Activated CD8-positive, alpha-beta T cell treated with anti-CD3 and anti-CD28 coated beads, Interleukin-2, amount 10 ng/mL, durations not matched to agents 7 days and 5 days (primary cell): Measurements from ENCODE around the gene ANLN. TPM values are rescaled to one million over a fixed set of nuclear protein-coding genes. Genes with fewer than 3 reads are reported as not detected.
"Not testable (repeated sequence)": the region's sequence is repeated elsewhere in the genome, so short reads cannot be mapped to it uniquely, and the experiment has no call there.

Experiments used
- ATAC-seq: fragments of 150-1000 bp; cut with Tn5 transposase; one replicate; pipeline ENCODE4 v1.10.0; 2021; ENCODE audit warnings: moderate library complexity
- CTCF ChIA-PET: fragments of 350-600 bp; sonication (Branson Sonifier 250); formaldehyde crosslinking; loops from one replicate; lab custom pipeline; 2021; ENCODE audit warnings: antibody characterized with exemption; lab: Charles Lee
- POLR2A ChIA-PET: fragments of 350-600 bp; sonication (Branson Sonifier 250); formaldehyde crosslinking; loops from one replicate; lab custom pipeline; 2021; ENCODE audit warnings: antibody characterized with exemption; lab: Charles Lee
- DNase-seq: peaks from one replicate; pipeline ENCODE4 v3.0.0-alpha.2; 2020
- H3K27ac Mint-ChIP-seq: one replicate; pipeline ENCODE4 v1.8.0; 2021; ENCODE audit warnings: mild to moderate bottlenecking, mixed read lengths
- H3K27me3 Mint-ChIP-seq: one replicate; pipeline ENCODE4 v1.8.0; 2021; ENCODE audit warnings: low read depth, mixed read lengths
- H3K36me3 Mint-ChIP-seq: one replicate; pipeline ENCODE4 v1.8.0; 2021; ENCODE audit warnings: low read depth, mixed read lengths
- H3K4me1 Mint-ChIP-seq: one replicate; pipeline ENCODE4 v1.8.0; 2021; ENCODE audit warnings: low read depth, mixed read lengths
- H3K4me3 Mint-ChIP-seq: one replicate; pipeline ENCODE4 v1.8.0; 2021; ENCODE audit warnings: mild to moderate bottlenecking, mixed read lengths
- H3K9me3 Mint-ChIP-seq: one replicate; pipeline ENCODE4 v1.8.0; 2022; ENCODE audit warnings: mixed read lengths; ENCODE audit not compliant: insufficient read depth
- total RNA-seq, 2 experiments: library from RNA; stranded (reverse); gene quantifications; one replicate each; pipeline ENCODE4 v1.2.3, GENCODE V29; 2021

The ANLN gene
- total RNA-seq, 2 experiments from 2014 or later, result 80.8 to 83.3 TPM

DNA sequence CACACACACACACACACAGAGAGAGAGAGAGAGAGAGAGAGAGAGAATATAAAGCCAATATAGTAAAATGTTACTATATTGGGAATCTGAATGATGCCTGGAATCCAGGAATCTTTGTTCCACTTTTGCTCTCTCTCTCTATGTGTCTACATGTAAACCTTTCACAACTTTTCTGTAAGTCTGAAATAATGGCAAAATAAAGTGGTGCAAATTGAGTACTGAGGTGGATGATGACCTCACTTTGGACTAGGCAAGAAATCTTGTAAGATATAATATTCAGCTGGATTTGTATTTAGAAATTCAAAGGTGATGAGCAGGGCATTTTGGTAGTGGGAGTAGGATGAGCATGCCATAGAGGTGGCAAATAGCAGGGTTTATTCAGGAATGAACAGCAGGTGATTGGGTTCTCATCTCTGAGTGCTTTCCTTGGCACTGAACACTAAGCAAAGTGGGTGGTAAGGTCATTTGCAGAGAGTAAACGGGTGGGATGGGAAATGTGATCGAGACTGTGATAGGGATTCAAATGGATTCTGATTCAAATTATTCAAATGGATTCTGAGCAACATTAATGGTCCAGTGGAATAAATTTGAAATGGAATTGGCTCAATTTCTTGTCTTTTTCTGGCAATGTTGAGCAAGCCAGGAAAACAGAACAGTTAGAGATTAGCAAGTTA is 9.7 kb upstream of the ANLN start:
- ATAC-seq, result no peak
- Mint-ChIP-seq H3K27ac (no peak overlapping the region), H3K27me3 (peaks cover 10% of the 10 kb centered on the region), H3K4me3 (no peak overlapping the region), H3K36me3 (peaks cover 4% of the 10 kb centered on the region), H3K4me1 (peaks cover 17% of the 10 kb centered on the region), H3K9me3 (peaks cover 5% of the 10 kb centered on the region)
- DNase-seq, result no peak
- ChIA-PET POLR2A (no interaction called here), CTCF (interaction anchor here (1.8 kb wide), 1 partner anchor 10 kb away, joined by 5 read pairs; no protein-coding TSS in a partner anchor)

DNA sequence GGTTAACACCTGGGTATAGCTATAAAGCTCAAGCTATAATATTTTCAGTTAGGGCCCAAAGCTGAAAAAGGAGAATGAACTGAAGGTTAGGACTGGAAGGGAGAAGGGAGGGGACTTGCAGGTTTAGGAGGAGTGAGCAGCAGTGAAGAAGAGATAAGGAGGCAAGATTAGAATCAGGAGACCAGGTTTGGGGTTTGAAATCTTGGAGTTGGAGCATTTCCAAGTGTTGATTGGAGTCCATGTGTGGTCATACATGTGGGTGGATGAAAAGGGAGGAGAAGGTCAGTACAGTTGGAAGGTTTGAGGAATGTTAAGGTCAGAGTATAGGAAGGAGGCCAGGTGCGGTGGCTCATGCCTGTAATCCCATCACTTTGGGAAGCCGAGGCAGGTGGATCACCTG is 8.6 kb upstream of the ANLN start:
- CTCF ChIA-PET, result interaction anchor here (1.8 kb wide), 1 partner anchor 11 kb away, joined by 5 read pairs; no protein-coding TSS in a partner anchor
- no peak overlapping the region for H3K4me3 Mint-ChIP-seq
- POLR2A ChIA-PET, result no interaction called here
- peaks cover 4% of the 10 kb centered on the region for H3K36me3 Mint-ChIP-seq
- peaks cover 17% of the 10 kb centered on the region for H3K4me1 Mint-ChIP-seq
- H3K27ac Mint-ChIP-seq, result no peak overlapping the region
- DNase-seq, result no peak
- H3K27me3 Mint-ChIP-seq, result peaks cover 6% of the 10 kb centered on the region
- ATAC-seq, result no peak
- peaks cover 5% of the 10 kb centered on the region for H3K9me3 Mint-ChIP-seq

DNA sequence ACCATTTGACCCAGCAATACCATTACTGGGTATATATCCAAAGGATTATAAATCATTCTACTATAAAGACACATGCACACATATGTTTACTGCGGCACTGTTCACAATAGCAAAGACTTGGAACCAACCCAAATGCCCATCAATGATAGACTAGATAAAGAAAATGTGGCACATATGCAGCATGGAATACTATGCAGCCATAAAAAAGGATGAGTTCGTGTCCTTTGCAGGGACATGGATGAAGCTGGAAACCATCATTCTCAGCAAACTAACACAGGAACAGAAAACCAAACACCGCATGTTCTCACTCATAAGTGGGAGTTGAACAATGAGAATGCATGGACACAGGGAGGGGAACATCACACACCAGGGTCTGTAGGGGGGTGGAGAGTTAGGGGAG is 6.4 kb upstream of the ANLN start:
- H3K4me3 Mint-ChIP-seq, H3K27me3 Mint-ChIP-seq, DNase-seq, H3K9me3 Mint-ChIP-seq, ATAC-seq, POLR2A ChIA-PET, H3K36me3 Mint-ChIP-seq, H3K27ac Mint-ChIP-seq: not testable (repeated sequence)
- peaks cover 10% of the 10 kb centered on the region for H3K4me1 Mint-ChIP-seq
- CTCF ChIA-PET, result interaction anchor here (1.4 kb wide), 1 partner anchor 16 kb away, joined by 4 read pairs; a partner anchor contains a TSS

DNA sequence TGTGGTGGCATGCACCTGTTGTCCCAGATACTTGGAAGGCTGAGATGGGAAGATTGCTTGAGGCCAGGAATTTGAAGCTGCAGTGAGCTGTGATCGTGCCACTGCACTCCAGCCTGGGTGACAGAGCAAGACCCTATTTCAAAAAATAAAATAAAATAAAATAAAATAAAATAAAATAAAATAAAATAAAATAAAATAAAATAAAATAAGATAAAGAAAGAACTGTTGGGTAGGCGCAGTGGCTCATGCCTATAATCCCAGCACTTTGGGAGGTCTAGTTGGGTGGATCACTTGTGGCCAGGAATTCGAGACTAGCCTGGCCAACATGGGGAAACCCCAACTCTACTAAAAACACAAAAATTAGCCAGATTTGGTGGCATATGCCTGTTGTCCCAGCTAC is 4.0 kb upstream of the ANLN start:
- ATAC-seq, POLR2A ChIA-PET: not testable (repeated sequence)

DNA sequence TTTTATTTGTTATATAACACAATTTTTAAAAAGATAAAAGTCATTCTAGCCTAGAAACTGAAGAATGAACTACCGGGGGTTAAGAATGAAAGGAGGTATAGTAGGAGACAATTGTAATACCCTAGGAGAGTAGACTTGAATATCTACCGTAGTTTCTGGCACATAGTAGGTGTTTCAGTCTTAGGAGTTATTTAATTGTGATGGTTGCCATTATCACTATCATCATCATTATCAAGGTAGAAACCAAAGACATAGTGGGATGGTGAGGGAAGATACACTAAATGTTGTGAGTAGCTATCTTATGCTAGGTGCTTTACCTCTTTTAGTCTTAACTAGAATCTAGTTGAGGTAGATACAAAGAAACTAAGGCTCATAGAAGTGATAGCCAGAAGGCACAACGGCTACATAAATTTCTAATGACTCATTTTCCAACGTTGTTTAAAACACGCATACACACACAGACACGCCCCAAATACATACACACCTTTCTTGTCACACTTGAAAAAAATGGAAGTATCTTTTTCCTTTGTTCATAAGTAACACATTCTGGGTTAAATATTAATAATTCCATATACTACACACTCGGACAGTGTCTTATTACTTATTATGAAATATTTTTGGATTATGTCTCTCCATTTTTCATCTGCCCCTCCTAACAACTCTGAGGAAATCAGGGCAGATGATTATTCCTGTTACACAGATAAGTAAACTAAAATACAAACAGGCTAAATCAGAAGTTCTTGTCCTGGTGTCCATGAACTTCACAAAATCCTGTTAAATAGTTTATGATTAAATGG is 2.0 kb upstream of the ANLN start:
- Mint-ChIP-seq H3K4me1 (peaks cover 22% of the 10 kb centered on the region), H3K4me3 (no peak overlapping the region), H3K27ac (no peak overlapping the region), H3K27me3 (peaks cover 5% of the 10 kb centered on the region), H3K36me3 (peaks cover 20% of the 10 kb centered on the region), H3K9me3 (no peaks in the 10 kb centered on the region)
- POLR2A ChIA-PET, result interaction anchor here (0.6 kb wide), 1 partner anchor 870 kb away, joined by 4 read pairs; no protein-coding TSS in a partner anchor
- ATAC-seq, result no peak
- CTCF ChIA-PET, result interaction anchor here (2.5 kb wide), 1 partner anchor 21 kb away, joined by 12 read pairs; a partner anchor contains a TSS
- no peak for DNase-seq

More for the DNA sequence above, 4.0 kb upstream of the ANLN start:
- CTCF ChIA-PET, H3K9me3 Mint-ChIP-seq, H3K36me3 Mint-ChIP-seq, H3K4me3 Mint-ChIP-seq, H3K27me3 Mint-ChIP-seq, H3K4me1 Mint-ChIP-seq, H3K27ac Mint-ChIP-seq, DNase-seq: not testable (repeated sequence)

DNA sequence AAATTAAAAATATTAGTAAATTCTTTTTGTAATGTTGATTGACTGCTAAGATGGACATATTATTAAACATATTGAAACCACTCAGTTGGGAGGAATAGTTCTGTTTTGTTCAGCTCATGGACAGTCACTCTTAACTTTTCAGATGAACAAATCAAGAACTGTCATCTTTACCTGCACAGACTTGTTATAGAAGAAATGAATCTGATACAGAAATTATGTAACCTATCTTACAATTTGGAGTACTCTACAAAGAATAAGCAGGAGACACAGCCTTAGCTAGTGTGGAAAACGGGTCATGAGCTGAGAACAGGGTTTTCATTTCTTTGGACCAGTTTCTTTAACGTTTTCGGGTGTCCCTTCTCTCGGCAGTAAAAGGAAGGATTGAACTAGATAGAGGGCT is 1.2 kb upstream of the ANLN start:
- ATAC-seq (no peak), DNase-seq (no peak)
- Mint-ChIP-seq H3K9me3 (no peaks in the 10 kb centered on the region), H3K27me3 (peaks cover 5% of the 10 kb centered on the region), H3K27ac (no peak overlapping the region), H3K36me3 (peaks cover 27% of the 10 kb centered on the region), H3K4me3 (peak overlapping the region; percentile 65), H3K4me1 (peaks cover 27% of the 10 kb centered on the region)
- ChIA-PET CTCF (interaction anchor here (1.0 to 2.5 kb wide), 3 partner anchors 10 to 336 kb away, joined by 3 to 12 read pairs (median 4); partner anchors contain the start of gene AOAH), POLR2A (interaction anchor here (0.9 to 1.1 kb wide), 2 partner anchors 25 to 297 kb away, joined by 3 read pairs; no protein-coding TSS in a partner anchor)

DNA sequence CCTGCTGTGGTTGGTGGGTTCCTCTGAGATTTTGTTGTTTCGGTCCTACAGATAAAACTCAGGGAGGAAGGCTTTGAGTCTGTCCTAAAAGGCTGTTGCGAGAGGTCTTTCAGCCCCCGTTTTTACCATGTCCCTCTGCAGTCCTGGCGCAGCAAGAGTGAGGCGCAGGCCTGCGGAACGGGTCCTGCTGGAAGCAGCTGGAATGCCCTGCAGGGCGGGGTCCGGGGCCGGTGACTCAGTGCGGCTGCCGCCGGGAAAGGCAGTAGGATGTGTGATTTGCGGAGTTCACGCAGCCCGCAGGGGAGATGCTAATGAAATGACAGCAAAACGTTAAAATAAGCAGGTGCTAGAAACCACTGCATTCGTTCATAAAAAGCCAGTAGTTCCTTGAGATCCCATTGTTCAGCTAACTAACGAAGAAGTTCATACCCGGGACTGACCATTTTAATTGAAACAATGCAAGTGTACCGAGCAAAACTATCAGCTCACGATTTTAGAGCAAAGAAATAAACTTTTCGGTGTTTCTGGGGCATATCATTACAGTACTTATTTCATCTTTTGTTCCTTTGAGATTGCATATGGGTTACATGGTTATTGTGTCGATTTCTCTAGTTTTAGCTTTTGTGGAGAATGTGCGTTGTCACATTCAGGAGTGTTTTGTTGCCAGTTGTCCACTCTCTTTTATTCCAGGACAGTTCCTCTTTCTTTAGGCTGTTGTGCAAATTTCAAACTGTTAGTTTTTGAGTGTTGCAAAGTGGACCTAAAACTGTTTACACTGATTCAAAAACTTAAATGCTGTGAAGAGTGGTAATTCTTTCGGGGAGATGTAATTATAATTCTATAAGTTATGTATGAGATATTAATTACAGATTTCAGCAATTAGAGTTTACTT is 783 bp downstream of the ANLN start:
- Mint-ChIP-seq H3K4me3 (peak overlapping the region; percentile 87), H3K4me1 (peaks cover 40% of the 10 kb centered on the region), H3K9me3 (peaks cover 11% of the 10 kb centered on the region), H3K27ac (peak overlapping the region; percentile 87), H3K27me3 (peaks cover 5% of the 10 kb centered on the region), H3K36me3 (peaks cover 46% of the 10 kb centered on the region)
- peak; percentile 68 for DNase-seq
- ChIA-PET CTCF (interaction anchor here (1.2 kb wide), 1 partner anchor 24 kb away, joined by 12 read pairs; a partner anchor contains a TSS), POLR2A (interaction anchor here (0.9 to 1.8 kb wide), 4 partner anchors 10 to 590 kb away, joined by 4 to 7 read pairs (median 4); partner anchors contain the start of gene SEPTIN7)
- ATAC-seq, result peak; percentile 60

DNA sequence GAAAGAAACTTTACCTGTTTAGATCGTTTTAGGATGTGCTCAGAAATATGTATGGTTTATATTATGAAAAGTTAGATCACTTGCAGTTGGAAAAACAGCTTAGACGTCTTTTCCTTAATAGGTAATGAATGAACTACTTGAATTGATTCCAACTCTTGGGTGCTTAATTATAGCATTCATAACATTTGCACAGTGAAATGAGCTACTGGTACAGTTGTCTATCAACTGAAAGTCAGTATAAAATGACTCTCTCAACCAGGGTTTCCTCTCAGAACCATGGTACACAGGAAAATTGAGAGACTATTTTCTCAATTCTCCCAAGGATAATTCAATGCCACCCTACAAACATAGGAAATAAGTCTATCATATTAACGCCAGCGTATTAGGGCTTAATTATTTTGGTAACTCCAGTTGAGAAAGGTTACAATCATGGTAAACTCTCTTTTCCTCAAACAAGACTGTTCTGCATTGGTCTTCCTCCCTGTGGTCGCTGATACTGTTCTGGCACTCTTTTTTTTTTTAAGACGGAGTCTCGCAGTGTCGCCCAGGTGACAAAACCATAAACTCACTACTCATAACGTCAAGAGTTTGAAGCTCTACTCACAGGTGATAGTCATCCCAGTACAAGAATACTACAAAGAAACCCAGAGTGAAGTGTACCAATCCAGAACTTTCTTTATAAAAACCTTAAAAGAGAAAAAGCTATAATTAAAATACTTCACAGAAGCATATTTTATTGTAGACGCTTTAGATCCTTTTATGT is 2.0 kb downstream of the ANLN start:
- ChIA-PET POLR2A (interaction anchor here (1.6 to 1.8 kb wide), 2 partner anchors 9 to 25 kb away, joined by 4 to 7 read pairs; a partner anchor contains a TSS), CTCF (interaction anchor here (1.1 to 3.9 kb wide), 4 partner anchors 9 to 27 kb away, joined by 4 to 26 read pairs (median 4); a partner anchor contains a TSS)
- ATAC-seq (peak; percentile 43), DNase-seq (peak; percentile 37)
- Mint-ChIP-seq H3K9me3 (peaks cover 14% of the 10 kb centered on the region), H3K27me3 (peaks cover 5% of the 10 kb centered on the region), H3K4me3 (peak overlapping the region; percentile 87), H3K4me1 (peaks cover 48% of the 10 kb centered on the region), H3K36me3 (peaks cover 56% of the 10 kb centered on the region), H3K27ac (peak overlapping the region; percentile 57)

DNA sequence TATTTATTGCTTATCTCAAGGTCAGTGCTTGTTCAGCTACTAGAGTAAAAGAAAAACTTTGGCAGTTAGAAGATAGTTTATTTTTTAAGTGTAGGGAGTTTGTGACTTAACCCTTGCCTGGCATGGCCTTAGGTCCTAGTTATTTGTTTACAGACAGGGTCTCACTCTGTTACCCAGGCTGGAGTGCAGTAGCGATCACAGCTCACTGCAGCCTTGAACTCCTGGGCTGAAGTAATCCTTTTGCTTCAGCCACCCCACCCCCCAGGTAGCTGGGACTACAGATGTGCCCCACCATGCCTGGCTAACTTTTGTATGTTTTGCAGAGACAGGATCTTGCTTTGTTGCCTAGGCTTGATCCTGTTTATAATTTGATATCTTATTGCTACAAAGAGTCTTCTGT is 4.2 kb downstream of the ANLN start:
- Mint-ChIP-seq H3K27me3 (no peaks in the 10 kb centered on the region), H3K4me1 (peaks cover 43% of the 10 kb centered on the region), H3K36me3 (peaks cover 75% of the 10 kb centered on the region), H3K27ac (no peak overlapping the region), H3K4me3 (no peak overlapping the region), H3K9me3 (peaks cover 14% of the 10 kb centered on the region)
- CTCF ChIA-PET, result interaction anchor here (0.7 to 3.9 kb wide), 3 partner anchors 27 to 75 kb away, joined by 3 to 26 read pairs (median 4); a partner anchor contains a TSS
- ATAC-seq (no peak), DNase-seq (no peak)
- POLR2A ChIA-PET, result interaction anchor here (1.0 kb wide), 1 partner anchor 48 kb away, joined by 3 read pairs; no protein-coding TSS in a partner anchor

DNA sequence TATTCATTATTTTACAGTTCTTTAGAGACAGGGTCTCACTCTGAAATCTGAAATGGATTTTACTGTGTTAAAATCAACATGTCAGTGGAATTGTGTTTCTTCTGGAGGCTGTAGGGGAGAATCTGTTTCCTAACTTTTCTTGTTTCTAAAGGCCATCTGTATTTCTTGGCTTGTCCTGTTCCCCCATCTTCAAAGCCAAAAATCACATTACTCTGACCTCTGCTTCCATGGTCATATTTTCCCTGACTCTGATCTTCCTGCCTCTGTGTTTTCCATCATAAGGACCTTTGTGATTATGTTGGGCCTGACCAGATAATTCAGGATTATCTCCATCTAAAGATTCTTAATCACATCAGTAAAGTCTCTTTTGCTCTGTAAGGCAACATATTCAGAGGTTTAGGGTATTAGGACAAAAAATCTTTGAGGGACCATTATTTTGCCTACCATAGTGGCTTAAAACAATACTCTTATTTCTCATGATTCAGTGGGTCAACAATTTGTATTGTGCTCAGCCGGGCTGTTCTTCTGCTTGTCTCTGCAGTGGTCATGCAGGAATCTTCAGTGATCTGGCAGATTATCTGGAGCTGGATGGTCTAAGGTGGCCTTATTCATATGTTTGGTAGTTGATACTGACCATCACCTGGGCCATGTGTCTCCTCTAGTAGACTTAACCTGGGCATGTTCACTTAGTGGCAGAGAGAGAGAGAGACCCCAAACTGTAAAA is 5.7 kb downstream of the ANLN start:
- ChIA-PET POLR2A (no interaction called here), CTCF (interaction anchor here (0.9 to 3.9 kb wide), 2 partner anchors 14 to 28 kb away, joined by 3 to 26 read pairs; a partner anchor contains a TSS)
- ATAC-seq, result no peak
- Mint-ChIP-seq H3K4me1 (peaks cover 43% of the 10 kb centered on the region), H3K27ac (no peak overlapping the region), H3K9me3 (peaks cover 14% of the 10 kb centered on the region), H3K36me3 (peaks cover 87% of the 10 kb centered on the region), H3K4me3 (no peak overlapping the region), H3K27me3 (no peaks in the 10 kb centered on the region)
- DNase-seq, result no peak
